ENCODE measurements around the gene C2orf72.

C2orf72 gene

DNA sequence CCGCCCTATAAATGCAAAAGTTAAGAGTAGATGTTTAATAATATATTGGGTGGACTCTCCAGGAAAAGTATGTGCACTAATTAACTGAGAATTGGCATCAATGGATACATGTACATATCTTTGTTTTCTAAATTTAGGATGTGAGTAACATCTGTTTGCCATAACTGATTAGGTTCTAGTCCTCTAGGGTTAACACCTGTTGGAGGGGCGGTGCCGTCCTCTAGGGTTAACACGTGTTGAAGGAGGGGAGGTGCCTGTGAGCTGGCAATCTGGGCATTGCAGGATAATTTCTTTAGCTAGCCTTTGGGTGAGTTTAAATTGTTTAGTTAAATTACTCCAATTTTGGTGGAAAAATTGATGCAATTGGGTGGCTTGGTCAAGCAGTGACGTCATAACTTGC, 56.6 kb downstream of the C2orf72 start:
- no peak for DNase-seq

DNA sequence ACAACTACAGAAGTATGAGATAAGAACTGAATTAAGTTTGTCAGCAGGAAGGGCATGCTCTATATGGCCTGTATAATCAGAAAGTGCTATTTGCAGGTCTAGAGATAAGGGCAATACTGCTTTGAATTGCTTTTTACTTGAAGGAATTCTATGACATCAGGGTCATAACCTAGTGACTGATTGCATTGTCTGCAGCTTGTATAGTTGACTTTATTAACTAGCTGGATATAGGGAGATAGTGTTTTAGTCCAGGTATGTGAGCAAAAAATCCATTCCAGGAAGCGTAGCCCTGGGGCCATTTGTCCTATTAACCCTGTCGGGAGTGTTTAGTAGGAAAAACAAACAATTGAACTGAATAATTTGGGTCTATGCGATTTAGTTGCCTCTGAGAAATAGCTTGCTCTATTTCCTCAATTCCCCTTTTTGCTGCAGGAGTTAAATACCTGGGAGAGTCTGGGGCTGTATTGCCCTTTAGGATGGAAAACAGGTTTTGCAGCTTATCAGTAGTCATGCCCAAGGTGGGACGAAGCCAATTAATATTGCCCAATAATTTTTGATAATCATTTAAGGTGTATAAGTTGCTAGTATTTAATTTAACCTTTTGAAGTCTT, 57.5 kb downstream of the C2orf72 start:
- no peak for DNase-seq
